K562 (cell line): Measurements from ENCODE around the gene MCC. TPM values are rescaled to one million over a fixed set of nuclear protein-coding genes. Genes with fewer than 3 reads are reported as not detected.

Experiments used
- ATAC-seq: fragments of 200-7000 bp; cut with Tn5 transposase; 3 replicates; pipeline ENCODE4 v1.9.1; 2020; ENCODE audit warnings: moderate library complexity
- BruUV-seq: library from RNA; stranded (reverse); fragments of 400-500 nt; replicated peaks from 2 replicates; lab custom pipeline; 2021; lab: Mats Ljungman, UMichigan
- CTCF ChIA-PET: fragments of 300-600 bp; formaldehyde crosslinking; extraction: SDS; loops from one replicate; lab custom pipeline; 2021; ENCODE audit warnings: low intra/inter-chr PET ratio; lab: Yijun Ruan, JAX
- POLR2A ChIA-PET: fragments of 300-600, 350-650 bp; sonication (Branson Sonifier 250); formaldehyde crosslinking; extraction: SDS; loops from one replicate; lab custom pipeline; 2021; ENCODE audit warnings: antibody characterized with exemption, inconsistent platforms; lab: Yijun Ruan, JAX
- DNase-seq, 4 experiments: peaks; one replicate each; pipeline versions ENCODE4 v3.0.0 to v3.0.0-alpha.2; 2011 to 2018; ENCODE audit warnings: low spot score in 3 of 4, mixed read lengths in 3 of 4; ENCODE audit errors: extremely low read depth in 1 of 4
- FAIRE-seq: peaks from 2 replicates; lab custom pipeline; 2011; peaks lifted over from hg19 to GRCh38; lab: Jason Lieb, UNC
- H2AFZ ChIP-seq: 2 replicates; pipeline ENCODE4 v1.6.0; 2011; ENCODE audit warnings: low read depth, low read length, control low read depth, inconsistent platforms
- H3K27ac ChIP-seq: fragments of 200-600 bp; 3 replicates; pipeline ENCODE4 v1.8.0; 2011; ENCODE audit warnings: low read depth, mild to moderate bottlenecking, control low read depth, inconsistent platforms, low read length, moderate library complexity, mixed read lengths; ENCODE audit errors: extremely low read depth
- H3K27me3 ChIP-seq, 2 experiments: fragments of 300-600 bp in 1 of 2; 2 replicates in 1 of 2; 3 replicates in 1 of 2; pipeline versions ENCODE4 v1.6.0 to v1.8.0; 2011; ENCODE audit warnings: inconsistent platforms in 2 of 2, low read length in 2 of 2, mild to moderate bottlenecking in 1 of 2, mixed read lengths in 1 of 2, moderate library complexity in 1 of 2; ENCODE audit not compliant: control insufficient read depth in 2 of 2, insufficient read depth in 2 of 2
- H3K36me3 ChIP-seq: fragments of 300-600 bp; 3 replicates; pipeline ENCODE4 v1.8.0; 2011; ENCODE audit warnings: mild to moderate bottlenecking, low read length, inconsistent platforms; ENCODE audit not compliant: control insufficient read depth, insufficient read depth
- H3K4me1 ChIP-seq, 2 experiments: fragments of 200-600 bp in 1 of 2; replicated peaks in 1 of 2; 2 replicates in 1 of 2; 3 replicates in 1 of 2; pipeline versions ENCODE4 v1.5.1 to v1.8.0; 2011; ENCODE audit warnings: inconsistent platforms in 2 of 2, low read length in 2 of 2, mild to moderate bottlenecking in 1 of 2, mixed read lengths in 1 of 2, moderate library complexity in 1 of 2; ENCODE audit not compliant: control insufficient read depth in 2 of 2, insufficient read depth in 2 of 2
- H3K4me2 ChIP-seq: 2 replicates; pipeline ENCODE4 v1.6.1; 2011; ENCODE audit warnings: low read length, control low read depth, inconsistent platforms, mixed read lengths; ENCODE audit not compliant: insufficient read depth
- H3K4me3 ChIP-seq: fragments of 200-600 bp; sonication (generic), shearing (Covaris generic); 2 replicates; pipeline ENCODE4 v1.5.1; 2016; ENCODE audit warnings: control low read depth, inconsistent platforms
- H3K79me2 ChIP-seq: fragments of 200-600 bp; 3 replicates; pipeline ENCODE4 v1.8.0; 2011; ENCODE audit warnings: low read length, inconsistent platforms; ENCODE audit not compliant: control insufficient read depth, insufficient read depth
- H3K9ac ChIP-seq, 2 experiments: 2 replicates each; pipeline versions ENCODE4 v1.6.0 to v1.6.1; 2011; ENCODE audit warnings: low read depth in 2 of 2, low read length in 2 of 2, control low read depth in 1 of 2, inconsistent platforms in 1 of 2, mild to moderate bottlenecking in 1 of 2, mixed read lengths in 1 of 2; ENCODE audit not compliant: insufficient read depth in 1 of 2
- H3K9me1 ChIP-seq: one replicate; pipeline ENCODE4 v1.6.0; 2011; ENCODE audit warnings: inconsistent platforms, mild to moderate bottlenecking, low read length, moderate library complexity; ENCODE audit not compliant: control insufficient read depth, insufficient read depth
- H3K9me3 ChIP-seq: replicated peaks from 2 replicates; pipeline ENCODE4 v1.5.1; 2011; ENCODE audit warnings: low read depth, low read length, inconsistent platforms; ENCODE audit not compliant: control insufficient read depth, insufficient read depth
- H4K20me1 ChIP-seq: replicated peaks from 2 replicates; pipeline ENCODE4 v1.6.1; 2011; ENCODE audit warnings: low read length, inconsistent platforms, mixed read lengths; ENCODE audit not compliant: control insufficient read depth, insufficient read depth
- CCAR2 ChIP-seq: fragments of 200-400 bp; formaldehyde crosslinking; IDR thresholded peaks from 2 replicates; pipeline ENCODE4 v1.6.1; 2017; ENCODE audit warnings: mild to moderate bottlenecking, low read depth, low read length
- DIDO1 ChIP-seq: fragments of 450-650 bp; IDR thresholded peaks from 2 replicates; pipeline ENCODE4 v1.6.1; 2016; ENCODE audit warnings: low read depth, missing biosample characterization, missing genetic modification characterization
- FOXO4 ChIP-seq: fragments of 450-650 bp; formaldehyde crosslinking; IDR thresholded peaks from 2 replicates; pipeline ENCODE4 v1.4.0; 2020; ENCODE audit warnings: mild to moderate bottlenecking, moderate library complexity
- HMG20B ChIP-seq: fragments of 250-450 bp; sonication (Bioruptor Pico); IDR thresholded peaks from 2 replicates; pipeline ENCODE4 v1.5.0; 2021; ENCODE audit warnings: mild to moderate bottlenecking
- KLF16 ChIP-seq: IDR thresholded peaks from 2 replicates; pipeline ENCODE4 v1.6.1; 2016; ENCODE audit warnings: antibody characterized with exemption
- MYC ChIP-seq, 2 experiments: fragments of 250-450 bp in 1 of 2; sonication (Bioruptor Pico) in 1 of 2; IDR thresholded peaks; 2 replicates each; pipeline versions ENCODE4 v1.5.1 to v1.6.1; 2012 to 2021; ENCODE audit warnings: low read depth in 2 of 2, borderline replicate concordance in 1 of 2, improper control_type of control experiment in 1 of 2, low read length in 1 of 2, mild to moderate bottlenecking in 1 of 2, moderate library complexity in 1 of 2
- NFIX ChIP-seq: fragments of 250-450 bp; sonication (Bioruptor Pico); IDR thresholded peaks from 2 replicates; pipeline ENCODE4 v1.4.0; 2020; ENCODE audit warnings: low read depth, mild to moderate bottlenecking, moderate library complexity
- NFXL1 ChIP-seq: fragments of 450-650 bp; formaldehyde crosslinking; IDR thresholded peaks from 2 replicates; pipeline ENCODE4 v1.4.0; 2021; ENCODE audit warnings: mild to moderate bottlenecking
- PCBP2 ChIP-seq: fragments of 200-400 bp; formaldehyde crosslinking; IDR thresholded peaks from 2 replicates; pipeline ENCODE4 v1.6.1; 2018; ENCODE audit warnings: low read length, low read depth, mild to moderate bottlenecking, moderate library complexity; ENCODE audit not compliant: poor library complexity, severe bottlenecking
- RBM22 ChIP-seq: fragments of 200-400 bp; formaldehyde crosslinking; IDR thresholded peaks from 2 replicates; pipeline ENCODE4 v1.6.1; 2018; ENCODE audit warnings: low read length, low read depth; ENCODE audit not compliant: poor library complexity, severe bottlenecking
- SNRNP70 ChIP-seq: fragments of 200-400 bp; formaldehyde crosslinking; optimal IDR thresholded peaks from 2 replicates; pipeline ENCODE3; 2017; ENCODE audit warnings: low read depth, low read length
- YY1 ChIP-seq, 3 experiments: IDR thresholded peaks; 2 replicates each; pipeline ENCODE4 v1.6.1; 2011; ENCODE audit warnings: low read length in 2 of 3, mild to moderate bottlenecking in 2 of 3, moderate library complexity in 2 of 3, borderline replicate concordance in 1 of 3, control low read depth in 1 of 3, low read depth in 1 of 3; ENCODE audit not compliant: insufficient read depth in 3 of 3, insufficient replicate concordance in 2 of 3, control insufficient read depth in 1 of 3, insufficient read length in 1 of 3; ENCODE audit errors: extremely low read depth in 1 of 3
- ZFX ChIP-seq: sonication (generic); formaldehyde crosslinking; IDR thresholded peaks from 2 replicates; pipeline ENCODE4 v1.8.0; 2022; ENCODE audit warnings: mild to moderate bottlenecking, missing genetic modification reagents, moderate library complexity
- ZNF609 ChIP-seq: sonication (generic); formaldehyde crosslinking; IDR thresholded peaks from 2 replicates; pipeline ENCODE4 v1.8.1; 2023; ENCODE audit warnings: missing genetic modification reagents, mild to moderate bottlenecking, borderline replicate concordance
- WGBS: fragments of 100-300 bp; shearing (Covaris generic); methylation state at CpG from one replicate; pipeline ENCODE4 v1.1.6; 2016; ENCODE audit warnings: low coverage, mixed read lengths; ENCODE audit not compliant: insufficient coverage; ENCODE audit errors: missing lambda C conversion rate; 5-methylcytosine and 5-hydroxymethylcytosine counted together
- in situ Hi-C: fragments of 300-500 bp; cut with MboI; formaldehyde crosslinking; loops from 4 replicates; pipeline ENCODE4 v1.15.0; 2018; ENCODE audit warnings: inconsistent platforms, mixed read lengths
- intact Hi-C: fragments of 100-400 bp; cut with micrococcal nuclease; formaldehyde crosslinking; loops from 2 replicates; pipeline ENCODE4 v1.14.2; 2022
- polyA plus RNA-seq, 8 experiments: library from polyadenylated mRNA; depleted of rRNA in 4 of 8; stranded (reverse) in 5 of 8; unstranded in 3 of 8; fragments of >200 nt; fragmentation: Nextera tagmentation in 2 of 8; fragmentation: Illumina TruSeq in 1 of 8; extraction: Ambion mirVana in 2 of 8; extraction: Trizol in 1 of 8; gene quantifications; 2 replicates each; pipeline versions ENCODE4 v1.2.1 to v1.2.3, GENCODE V29; 2011 to 2014; ENCODE audit warnings: inconsistent platforms in 1 of 8, missing spikeins in 1 of 8
- total RNA-seq, 7 experiments: library from RNA; depleted of rRNA in 6 of 7; stranded (reverse); fragments of >200 nt in 6 of 7; fragmentation: Illumina TruSeq in 2 of 7; extraction: Trizol in 2 of 7; gene quantifications; 2 replicates each; pipeline versions ENCODE4 v1.2.1 to v1.2.3, GENCODE V29; 2011 to 2021; ENCODE audit warnings: low replicate concordance in 1 of 7
- TF ChIP-seq, protein P1 (sequence below): sonication (generic); formaldehyde crosslinking; IDR thresholded peaks from 2 replicates; pipeline ENCODE4 v1.8.1; 2022; ENCODE audit warnings: missing genetic modification reagents

MCC gene
- total and polyA plus RNA-seq, 9 of the 15 experiments (the other 6 are each of a cell fraction or from before 2014, with no cell fraction given) = 0.04 to 0.24 (median 0.06) TPM; not detected in 1

DNA sequence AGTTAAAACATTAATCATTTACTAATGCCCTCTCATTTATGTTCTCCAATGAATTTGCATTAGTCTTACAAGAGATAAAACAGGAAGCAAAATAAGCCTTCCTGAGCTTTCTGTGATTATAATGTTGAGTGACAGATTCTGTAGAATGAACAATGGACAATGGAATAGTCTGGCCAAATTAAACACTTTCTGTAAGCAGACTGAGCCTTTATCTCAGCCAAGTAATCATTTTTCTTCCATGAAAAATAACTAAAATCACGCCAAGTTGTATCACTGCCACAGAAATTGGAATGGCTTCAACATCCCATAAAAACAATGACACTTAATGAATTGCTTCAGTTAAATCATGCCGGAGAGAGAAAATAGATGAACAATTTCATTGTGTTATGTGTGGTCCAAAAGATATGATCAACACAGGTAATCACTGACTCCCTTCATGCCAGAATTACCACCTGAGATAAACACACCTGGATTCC lies 116.5 kb downstream of the MCC start:
- H3K9me1 ChIP-seq = no peaks in the 10 kb centered on the region
- H2AFZ ChIP-seq = no peak overlapping the region
- no peak overlapping the region for H3K4me3 ChIP-seq
- no peak overlapping the region for H3K27ac ChIP-seq
- no peak overlapping the region for H3K9ac ChIP-seq
- ChIA-PET POLR2A (no interaction called here), CTCF (no interaction called here)
- ATAC-seq (no peak), DNase-seq (no peak), FAIRE-seq (no peak)
- no peaks in the 10 kb centered on the region for H3K79me2 ChIP-seq
- intact Hi-C loops (no loop called here), in situ Hi-C loops (no loop called here)
- no TSS peak for BruUV-seq
- no peaks in the 10 kb centered on the region for H3K4me1 ChIP-seq
- no peaks in the 10 kb centered on the region for H4K20me1 ChIP-seq
- no peaks in the 10 kb centered on the region; a peak in 1 of 5 replicates for H3K27me3 ChIP-seq
- no peaks in the 10 kb centered on the region for H3K9me3 ChIP-seq
- no peaks in the 10 kb centered on the region for H3K36me3 ChIP-seq
- WGBS = 3% methylated on average over 2 of the region's 2 CpGs
- no peak overlapping the region for H3K4me2 ChIP-seq
- no peak for TF ChIP-seq NFIX (CRISPR knock-in tag)
- TF ChIP-seq NFXL1 = no peak
- TF ChIP-seq CCAR2 = no peak
- TF ChIP-seq MYC (IDR thresholded peaks at IDR 0.05; ENCODE audit: low read depth, low read length) = no peak
- no peak for TF ChIP-seq MYC (CRISPR knock-in tag; IDR thresholded peaks at IDR 0.05; ENCODE audit: borderline replicate concordance, low read depth)
- TF ChIP-seq, protein P1, sequence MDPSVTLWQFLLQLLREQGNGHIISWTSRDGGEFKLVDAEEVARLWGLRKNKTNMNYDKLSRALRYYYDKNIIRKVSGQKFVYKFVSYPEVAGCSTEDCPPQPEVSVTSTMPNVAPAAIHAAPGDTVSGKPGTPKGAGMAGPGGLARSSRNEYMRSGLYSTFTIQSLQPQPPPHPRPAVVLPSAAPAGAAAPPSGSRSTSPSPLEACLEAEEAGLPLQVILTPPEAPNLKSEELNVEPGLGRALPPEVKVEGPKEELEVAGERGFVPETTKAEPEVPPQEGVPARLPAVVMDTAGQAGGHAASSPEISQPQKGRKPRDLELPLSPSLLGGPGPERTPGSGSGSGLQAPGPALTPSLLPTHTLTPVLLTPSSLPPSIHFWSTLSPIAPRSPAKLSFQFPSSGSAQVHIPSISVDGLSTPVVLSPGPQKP (CRISPR knock-in tag) = no peak
- TF ChIP-seq KLF16 = no peak
- TF ChIP-seq ZFX (CRISPR knock-in tag) = no peak
- TF ChIP-seq DIDO1 (tag) = no peak
- no peak for TF ChIP-seq SNRNP70
- TF ChIP-seq YY1 (IDR thresholded peaks at IDR 0.05; ENCODE audit: borderline replicate concordance in 1 of 3, control insufficient read depth in 1 of 3, extremely low read depth in 1 of 3, insufficient read depth in 3 of 3, insufficient read length in 1 of 3, insufficient replicate concordance in 2 of 3, low read depth in 1 of 3, low read length in 2 of 3) = no peak
- no peak for TF ChIP-seq RBM22
- TF ChIP-seq FOXO4 (CRISPR knock-in tag) = no peak
- no peak for TF ChIP-seq ZNF609 (CRISPR knock-in tag)
- no peak for TF ChIP-seq HMG20B
- TF ChIP-seq PCBP2 = no peak
